Activated CD4-positive, alpha-beta T cell treated with anti-CD3 and anti-CD28 coated beads for 48 hours (primary cell): ENCODE data around the gene IQSEC3.

Experiments
- DNase-seq: peaks from one replicate; pipeline ENCODE4 v3.0.0-alpha.2; 2020

Gene IQSEC3

DNA sequence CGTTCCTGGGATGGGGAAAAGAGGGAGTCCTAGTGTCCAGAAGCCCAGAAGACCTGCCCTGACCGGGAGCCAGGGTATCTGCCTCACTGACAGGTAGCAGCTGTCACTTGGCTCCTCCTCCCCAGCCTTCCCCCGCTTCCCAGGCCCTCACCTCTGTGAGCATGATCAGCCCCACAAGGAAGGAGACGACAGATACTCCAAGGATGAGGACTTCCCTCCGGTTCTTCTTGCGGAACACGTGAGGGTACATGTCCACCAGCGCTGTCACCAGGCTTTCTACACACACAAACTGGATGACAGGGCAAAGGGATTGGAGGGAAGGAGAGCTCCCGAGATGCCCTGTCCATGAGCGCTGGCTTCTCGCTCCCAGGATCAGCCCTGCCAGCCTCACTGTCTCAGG is 157.3 kb downstream of the IQSEC3 start:
- no peak for DNase-seq

DNA sequence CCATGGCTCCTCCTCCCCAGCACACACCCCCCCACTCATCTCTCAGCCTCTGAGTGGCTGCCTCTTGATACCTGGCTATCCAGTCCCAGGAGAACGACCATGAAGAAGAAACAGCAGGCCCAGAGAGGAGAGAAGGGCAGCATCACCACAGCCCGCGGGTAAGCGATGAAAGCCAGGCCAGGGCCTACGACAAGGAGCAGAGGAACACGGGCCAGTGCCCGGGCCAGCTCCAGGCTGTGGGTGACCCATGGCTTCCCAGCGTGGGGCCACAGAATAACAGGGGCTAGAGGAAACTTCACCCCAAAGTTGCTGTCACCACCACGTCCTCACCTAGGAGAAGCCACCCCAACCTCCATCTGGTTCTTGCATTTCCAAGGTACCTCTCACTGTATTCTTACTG is 157.8 kb downstream of the IQSEC3 start:
- no peak for DNase-seq

DNA sequence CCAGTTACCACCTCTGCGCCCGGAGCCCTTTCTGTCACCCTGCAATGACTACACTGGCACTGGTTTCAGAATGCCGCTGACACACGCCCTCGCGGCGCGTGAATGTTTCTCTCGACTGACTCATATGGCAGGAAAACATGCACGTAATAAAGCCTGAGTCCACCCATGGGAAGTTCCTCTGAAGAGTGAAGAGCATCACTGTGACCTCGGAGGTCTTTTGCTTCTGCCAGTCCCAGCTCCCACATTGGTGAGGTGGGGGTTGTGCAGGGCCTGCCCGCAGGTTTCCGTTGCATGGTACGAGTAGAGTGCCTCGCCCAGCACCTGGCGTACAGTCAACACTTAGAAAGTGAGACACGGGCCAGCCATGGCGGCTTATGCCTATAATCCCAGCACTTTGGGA is 158.4 kb downstream of the IQSEC3 start:
- DNase-seq = peak; percentile 17

DNA sequence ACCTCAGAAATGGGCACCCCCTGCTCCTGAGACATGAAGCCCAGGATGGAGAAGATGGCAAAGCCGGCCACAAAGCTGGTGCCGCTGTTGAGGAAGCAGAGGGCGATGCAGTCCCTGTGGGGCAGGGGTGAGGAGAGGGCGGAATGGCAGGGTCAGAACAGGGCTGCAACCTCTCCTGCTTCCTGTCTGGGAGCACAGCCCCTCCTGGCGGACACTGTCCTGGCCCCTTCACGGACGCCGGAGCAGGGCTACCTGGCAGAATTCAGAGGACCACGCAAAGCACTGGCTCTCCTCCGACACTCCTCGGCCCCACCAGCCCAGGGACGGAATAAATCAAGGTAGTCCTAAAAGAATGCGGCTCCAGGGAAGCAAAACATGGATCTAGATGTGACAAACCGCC is 159.8 kb downstream of the IQSEC3 start:
- DNase-seq = no peak

DNA sequence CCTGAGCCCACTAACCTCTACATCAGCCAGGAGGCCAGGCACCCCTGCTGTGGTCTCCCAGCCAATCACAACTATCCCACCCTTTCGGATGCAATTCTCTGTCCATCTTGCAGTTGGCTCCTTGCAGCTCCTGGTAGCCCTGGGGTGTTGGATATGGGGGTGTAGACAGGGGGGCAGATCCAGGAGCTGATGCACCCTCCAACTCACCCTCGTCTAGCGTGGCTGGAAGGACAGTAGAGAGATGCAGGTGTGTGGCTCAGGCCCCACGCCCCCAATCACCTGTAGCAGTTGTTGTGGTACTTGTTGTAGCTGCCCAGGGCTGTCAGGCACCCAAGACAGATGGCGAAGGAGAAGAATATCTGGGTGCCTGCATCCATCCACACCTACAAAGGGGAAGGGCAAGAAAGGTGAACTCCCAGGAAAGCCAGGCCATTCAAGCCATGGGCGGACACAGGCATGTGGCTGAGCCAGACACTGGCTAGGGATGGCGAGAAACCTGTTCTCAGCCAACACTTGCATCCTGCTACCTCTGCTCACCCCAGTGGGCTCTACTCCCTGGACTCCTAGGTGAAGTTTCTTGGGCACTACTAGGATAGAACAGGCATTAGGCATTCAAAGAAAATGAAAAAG is 160.8 kb downstream of the IQSEC3 start:
- no peak for DNase-seq
